ENCODE results near the gene CCT6B. TPM values are rescaled to one million over a fixed set of nuclear protein-coding genes. Genes with fewer than 3 reads are reported as not detected.

CCT6B gene
- polyA plus RNA-seq, 1 donor from 2014 or later: 2.1 TPM

- Histone ChIP-seq H3K9ac (ENCODE audit: low read length) (no peak overlapping the region), H3K79me2 (replicated peaks; ENCODE audit: insufficient read depth, low read length) (no peaks in the 10 kb centered on the region), H3K4me2 (ENCODE audit: low read length) (no peak overlapping the region), H3K27ac (ENCODE audit: low read length) (no peak overlapping the region), H2AFZ (ENCODE audit: low read depth, low read length) (no peak overlapping the region), H4K20me1 (ENCODE audit: insufficient read depth) (no peaks in the 10 kb centered on the region), H3K9me3 (ENCODE audit: low read length) (no peaks in the 10 kb centered on the region), H3K9me2 (ENCODE audit: insufficient read depth, low read length) (no peaks in the 10 kb centered on the region), H3F3A (ENCODE audit: insufficient read depth, low read length, poor library complexity, severe bottlenecking) (no peaks in the 10 kb centered on the region), H3K36me3 (ENCODE audit: insufficient read depth, low read length) (no peaks in the 10 kb centered on the region), H3K27me3 (ENCODE audit: insufficient read depth, low read depth, low read length) (no peaks in the 10 kb centered on the region), H3K4me3 (ENCODE audit: low read length) (no peak overlapping the region)
- no peak for TF ChIP-seq POLR2AphosphoS5 (IDR thresholded peaks at IDR 0.05)
- TF ChIP-seq CTCF (IDR thresholded peaks at IDR 0.05; ENCODE audit: poor library complexity, severe bottlenecking): no peak
- no peak for TF ChIP-seq TAF1 (IDR thresholded peaks at IDR 0.05; ENCODE audit: low read depth)
- no peak for TF ChIP-seq REST (IDR thresholded peaks at IDR 0.05; ENCODE audit: borderline replicate concordance)
- TF ChIP-seq SMC3 (conservative IDR thresholded peaks at IDR 0.05; ENCODE audit: poor library complexity): no peak
- no peak for TF ChIP-seq EZH2 (IDR thresholded peaks at IDR 0.05; ENCODE audit: borderline replicate concordance, insufficient read depth, low read length, poor library complexity, severe bottlenecking)
- no peak for TF ChIP-seq EP300 (conservative IDR thresholded peaks at IDR 0.05; ENCODE audit: poor library complexity, severe bottlenecking)
- TF ChIP-seq RAD21 (conservative IDR thresholded peaks at IDR 0.05): no peak
- no peak for TF ChIP-seq MXI1 (conservative IDR thresholded peaks at IDR 0.05; ENCODE audit: poor library complexity, severe bottlenecking)
These were observed 35.4 kb upstream of the CCT6B start for GRCh38 chr17:34996422-34997285.

- Histone ChIP-seq H3K79me2 (replicated peaks; ENCODE audit: insufficient read depth, low read length) (no peaks in the 10 kb centered on the region), H3K36me3 (ENCODE audit: insufficient read depth, low read length) (no peaks in the 10 kb centered on the region), H2AFZ (ENCODE audit: low read depth, low read length) (no peak overlapping the region), H3K9me2 (ENCODE audit: insufficient read depth, low read length) (no peaks in the 10 kb centered on the region), H3K9me3 (ENCODE audit: low read length) (no peaks in the 10 kb centered on the region), H3K4me3 (ENCODE audit: low read length) (no peak overlapping the region), H3K27me3 (ENCODE audit: insufficient read depth, low read depth, low read length) (no peaks in the 10 kb centered on the region), H4K20me1 (ENCODE audit: insufficient read depth) (no peaks in the 10 kb centered on the region), H3K4me2 (ENCODE audit: low read length) (no peak overlapping the region), H3F3A (ENCODE audit: insufficient read depth, low read length, poor library complexity, severe bottlenecking) (no peaks in the 10 kb centered on the region), H3K27ac (ENCODE audit: low read length) (no peak overlapping the region), H3K9ac (ENCODE audit: low read length) (no peak overlapping the region)
- TF ChIP-seq MXI1 (conservative IDR thresholded peaks at IDR 0.05; ENCODE audit: poor library complexity, severe bottlenecking): no peak
- no peak for TF ChIP-seq EP300 (conservative IDR thresholded peaks at IDR 0.05; ENCODE audit: poor library complexity, severe bottlenecking)
- TF ChIP-seq REST (IDR thresholded peaks at IDR 0.05; ENCODE audit: borderline replicate concordance): no peak
- no peak for TF ChIP-seq EZH2 (IDR thresholded peaks at IDR 0.05; ENCODE audit: borderline replicate concordance, insufficient read depth, low read length, poor library complexity, severe bottlenecking)
- no peak for TF ChIP-seq RAD21 (conservative IDR thresholded peaks at IDR 0.05)
- no peak for TF ChIP-seq CTCF (IDR thresholded peaks at IDR 0.05; ENCODE audit: poor library complexity, severe bottlenecking)
- TF ChIP-seq POLR2AphosphoS5 (IDR thresholded peaks at IDR 0.05): no peak
- no peak for TF ChIP-seq SMC3 (conservative IDR thresholded peaks at IDR 0.05; ENCODE audit: poor library complexity)
- no peak for TF ChIP-seq TAF1 (IDR thresholded peaks at IDR 0.05; ENCODE audit: low read depth)
These were observed 31.8 kb upstream of the CCT6B start for GRCh38 chr17:34993031-34993430.
